ENCODE measurements around the gene GATAD2A. TPM values are rescaled to one million over a fixed set of nuclear protein-coding genes. Genes with fewer than 3 reads are reported as not detected.

The GATAD2A gene
- total RNA-seq, 4 donors from 2014 or later, result 45.6 to 102 (median 65.7) TPM

DNA sequence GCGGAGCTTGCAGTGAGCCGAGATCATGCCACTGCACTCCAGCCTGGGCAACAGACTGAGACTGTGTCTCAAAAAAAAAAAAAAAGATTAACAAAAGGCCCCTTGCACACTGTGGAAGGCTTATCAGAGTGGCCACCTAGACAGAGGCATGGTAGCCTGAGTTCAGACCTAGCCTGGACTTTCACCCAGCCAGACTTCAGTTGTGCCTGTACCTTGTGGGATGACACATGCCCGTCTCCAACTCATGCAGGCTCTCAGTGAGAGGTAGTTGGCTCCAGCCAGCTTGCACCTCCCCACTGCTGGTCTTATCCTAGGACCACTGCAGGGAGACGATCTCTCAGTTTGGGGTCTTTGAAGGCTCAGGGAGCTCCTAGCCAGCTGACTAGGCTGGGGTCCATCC, 52.2 kb downstream of the GATAD2A start:
- TF ChIP-seq, protein P1, sequence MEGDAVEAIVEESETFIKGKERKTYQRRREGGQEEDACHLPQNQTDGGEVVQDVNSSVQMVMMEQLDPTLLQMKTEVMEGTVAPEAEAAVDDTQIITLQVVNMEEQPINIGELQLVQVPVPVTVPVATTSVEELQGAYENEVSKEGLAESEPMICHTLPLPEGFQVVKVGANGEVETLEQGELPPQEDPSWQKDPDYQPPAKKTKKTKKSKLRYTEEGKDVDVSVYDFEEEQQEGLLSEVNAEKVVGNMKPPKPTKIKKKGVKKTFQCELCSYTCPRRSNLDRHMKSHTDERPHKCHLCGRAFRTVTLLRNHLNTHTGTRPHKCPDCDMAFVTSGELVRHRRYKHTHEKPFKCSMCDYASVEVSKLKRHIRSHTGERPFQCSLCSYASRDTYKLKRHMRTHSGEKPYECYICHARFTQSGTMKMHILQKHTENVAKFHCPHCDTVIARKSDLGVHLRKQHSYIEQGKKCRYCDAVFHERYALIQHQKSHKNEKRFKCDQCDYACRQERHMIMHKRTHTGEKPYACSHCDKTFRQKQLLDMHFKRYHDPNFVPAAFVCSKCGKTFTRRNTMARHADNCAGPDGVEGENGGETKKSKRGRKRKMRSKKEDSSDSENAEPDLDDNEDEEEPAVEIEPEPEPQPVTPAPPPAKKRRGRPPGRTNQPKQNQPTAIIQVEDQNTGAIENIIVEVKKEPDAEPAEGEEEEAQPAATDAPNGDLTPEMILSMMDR (IDR thresholded peaks at IDR 0.05), result no peak
- TF ChIP-seq POLR2AphosphoS5 (IDR thresholded peaks at IDR 0.05), result no peak
- no peak for TF ChIP-seq POLR2A (IDR thresholded peaks at IDR 0.05)
- no peak for TF ChIP-seq EP300 (IDR thresholded peaks at IDR 0.05; ENCODE audit: low read depth)
- H3K36me3 ChIP-seq, result no peaks in the 10 kb centered on the region
- H3K4me1 ChIP-seq, result peaks cover 30 to 72% (median 51%) of the 10 kb centered on the region in 4 donors
- H3K27me3 ChIP-seq, result no peaks in the 10 kb centered on the region
- DNase-seq, result no peak
- no peak overlapping the region for H3K4me3 ChIP-seq
- peak overlapping the region in 2 of 4 donors; percentile 40 to 76 for H3K27ac ChIP-seq
- intact Hi-C loops (cut with DNase I; ENCODE audit: low total_unique reads) (no loop called here), in situ Hi-C loops (cut with MboI; ENCODE audit: low pct_ligation_motif_present in 1 of 4, low pct_unique_long_range_greater_than_20kb in 1 of 4, low sequenced_read_pairs in 3 of 4) (no loop called here)
- 85% methylated on average over 4 of the region's 4 CpGs; no CpG with 5 or more reads in 1 of the 2 donors for WGBS, 2 donors (ENCODE audit: low coverage in 1 of 2)
- H3K9me3 ChIP-seq, result no peaks in the 10 kb centered on the region

DNA sequence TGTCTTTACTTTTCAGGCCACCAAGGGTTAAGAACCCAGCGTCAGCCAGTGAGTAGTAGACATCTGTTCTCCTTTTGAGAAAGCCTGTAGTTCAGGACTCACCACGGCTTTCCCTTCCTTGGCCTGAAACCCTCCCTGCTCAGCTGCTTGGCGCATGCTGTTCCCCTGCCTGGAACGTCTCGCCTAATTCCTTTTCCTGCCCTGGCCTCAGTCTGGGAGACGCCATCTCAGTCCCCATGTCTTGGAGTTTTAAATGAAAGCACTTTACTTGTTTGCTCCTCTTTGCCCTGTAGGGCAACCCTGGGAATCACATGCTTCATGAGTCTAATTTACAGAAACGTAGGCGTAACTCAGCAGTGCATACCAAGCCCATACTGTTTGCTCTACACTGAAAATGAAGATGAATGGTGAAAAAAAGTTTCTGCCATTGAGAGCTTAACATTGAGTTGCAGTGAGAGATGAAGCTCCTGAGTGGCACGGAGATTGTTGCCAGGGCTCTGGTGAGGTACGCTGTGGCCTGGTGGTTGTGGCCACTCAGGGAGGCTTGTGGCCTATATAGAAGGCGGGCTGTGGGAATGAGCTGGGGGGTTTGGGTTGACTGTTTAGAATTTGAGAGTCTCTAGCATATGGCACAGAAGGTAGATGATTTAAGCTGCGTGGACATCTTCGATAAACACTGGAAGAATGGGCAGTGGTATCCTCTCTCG, 52.8 kb downstream of the GATAD2A start:
- Histone ChIP-seq H3K4me1 (peaks cover 35 to 77% (median 53%) of the 10 kb centered on the region in 4 donors), H3K4me3 (no peak overlapping the region), H3K27ac (peak overlapping the region; percentile 12 to 76 (median 57)), H3K9me3 (no peaks in the 10 kb centered on the region), H3K36me3 (no peaks in the 10 kb centered on the region), H3K27me3 (no peaks in the 10 kb centered on the region)
- DNase-seq, result no peak
- in situ Hi-C loops (cut with MboI; ENCODE audit: low pct_ligation_motif_present in 1 of 4, low pct_unique_long_range_greater_than_20kb in 1 of 4, low sequenced_read_pairs in 3 of 4) (no loop called here), intact Hi-C loops (cut with DNase I; ENCODE audit: low total_unique reads) (no loop called here)
- TF ChIP-seq POLR2AphosphoS5 (IDR thresholded peaks at IDR 0.05) (no peak), EP300 (IDR thresholded peaks at IDR 0.05; ENCODE audit: low read depth) (no peak), POLR2A (IDR thresholded peaks at IDR 0.05) (no peak)
- TF ChIP-seq, protein P1 (IDR thresholded peaks at IDR 0.05), result no peak
- 72 to 100% methylated on average over 1 to 14 of the region's 14 CpGs for WGBS, 2 donors (ENCODE audit: low coverage in 1 of 2)

DNA sequence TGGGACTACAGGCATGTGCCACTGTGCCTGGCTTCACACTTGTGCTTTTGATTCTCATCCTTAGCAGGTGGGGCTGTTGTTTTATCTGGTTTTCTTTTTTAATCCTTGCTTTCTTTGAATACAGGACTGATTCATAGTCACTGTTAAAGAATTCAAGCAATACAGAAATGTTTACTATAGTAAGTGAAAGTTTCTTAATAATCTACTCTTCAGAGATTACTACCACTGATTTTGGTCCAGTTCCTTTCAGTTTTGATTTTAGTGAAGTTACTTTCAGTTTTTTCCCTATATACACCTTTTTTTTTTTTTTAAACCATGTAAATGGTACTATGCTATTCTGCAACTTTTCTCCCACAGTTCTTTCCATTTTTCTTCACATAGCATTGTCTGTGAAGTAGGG, 53.6 kb downstream of the GATAD2A start:
- no peak for DNase-seq
- Histone ChIP-seq H3K27me3 (no peaks in the 10 kb centered on the region), H3K36me3 (no peaks in the 10 kb centered on the region), H3K4me3 (no peak overlapping the region), H3K27ac (peak overlapping the region; percentile 58 to 81 (median 75)), H3K4me1 (peaks cover 35 to 78% (median 56%) of the 10 kb centered on the region in 4 donors), H3K9me3 (no peaks in the 10 kb centered on the region)
- TF ChIP-seq, protein P1 (IDR thresholded peaks at IDR 0.05), result no peak
- TF ChIP-seq POLR2AphosphoS5 (IDR thresholded peaks at IDR 0.05) (no peak), EP300 (IDR thresholded peaks at IDR 0.05; ENCODE audit: low read depth) (no peak)
- intact Hi-C loops (cut with DNase I; ENCODE audit: low total_unique reads) (no loop called here), in situ Hi-C loops (cut with MboI; ENCODE audit: low pct_ligation_motif_present in 1 of 4, low pct_unique_long_range_greater_than_20kb in 1 of 4, low sequenced_read_pairs in 3 of 4) (no loop called here)

DNA sequence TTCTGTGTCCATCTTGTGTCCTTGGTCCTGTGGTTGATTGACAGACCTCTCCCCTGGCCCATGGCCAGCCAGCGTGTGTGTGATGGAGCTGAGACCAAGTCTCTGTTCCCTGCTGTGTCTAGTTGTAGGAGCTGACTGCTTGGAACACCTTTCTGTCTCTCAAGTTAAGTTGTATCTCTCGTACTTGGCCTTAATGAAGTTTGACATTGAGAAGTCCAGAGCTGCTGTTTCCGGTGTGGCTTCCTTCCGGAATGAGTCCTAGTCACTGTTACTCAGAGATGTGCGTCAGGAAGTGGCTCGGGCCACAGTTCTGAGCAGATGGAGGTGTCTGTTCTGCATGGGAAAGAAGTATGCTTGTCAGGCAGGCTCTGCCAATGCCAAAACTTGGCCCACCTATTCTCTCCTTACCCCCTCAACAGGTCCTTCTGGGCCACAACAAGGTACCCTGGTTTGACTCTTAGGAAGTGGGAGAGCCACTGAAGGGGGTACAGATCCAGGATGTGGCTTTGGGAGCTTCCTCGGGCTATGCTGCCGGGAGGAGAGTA, 54.3 kb downstream of the GATAD2A start:
- Histone ChIP-seq H3K27me3 (no peaks in the 10 kb centered on the region), H3K36me3 (no peaks in the 10 kb centered on the region), H3K9me3 (no peaks in the 10 kb centered on the region), H3K4me3 (peak overlapping the region in 1 of 4 donors; percentile 13), H3K27ac (peak overlapping the region; percentile 58 to 81 (median 75)), H3K4me1 (peaks cover 39 to 79% (median 59%) of the 10 kb centered on the region in 4 donors)
- in situ Hi-C loops (cut with MboI; ENCODE audit: low pct_ligation_motif_present in 1 of 4, low pct_unique_long_range_greater_than_20kb in 1 of 4, low sequenced_read_pairs in 3 of 4), result no loop called here
- TF ChIP-seq EP300 (IDR thresholded peaks at IDR 0.05; ENCODE audit: low read depth), result no peak
- peak; percentile 54 for DNase-seq
- intact Hi-C loops (cut with DNase I; ENCODE audit: low total_unique reads), result no loop called here
- WGBS, 2 donors (ENCODE audit: low coverage in 1 of 2), result 65% methylated on average over 8 of the region's 8 CpGs; no CpG with 5 or more reads in 1 of the 2 donors

Data from transverse colon (tissue), 4 donors.